GM12872 (cell line): Measurements from ENCODE around the gene ZSWIM1.

Experiments used
- CTCF ChIP-seq: IDR thresholded peaks from 3 replicates; pipeline ENCODE4 v1.5.1; 2011; ENCODE audit warnings: low read depth, mild to moderate bottlenecking, low read length, moderate library complexity; ENCODE audit not compliant: insufficient read depth

ZSWIM1 gene

GRCh38 chr20:45890985-45891983 is 10.3 kb downstream of the ZSWIM1 start, which contains the start of the genes CTSA and NEURL2:
TSS of gene CTSA (plus strand) at chr20:45891335. CDS start at chr20:45891569, 234 bp downstream.
TSS of gene NEURL2 (minus strand) at chr20:45891208. CDS start at chr20:45890991, 217 bp downstream.
- TF ChIP-seq CTCF, result no peak

DNA sequence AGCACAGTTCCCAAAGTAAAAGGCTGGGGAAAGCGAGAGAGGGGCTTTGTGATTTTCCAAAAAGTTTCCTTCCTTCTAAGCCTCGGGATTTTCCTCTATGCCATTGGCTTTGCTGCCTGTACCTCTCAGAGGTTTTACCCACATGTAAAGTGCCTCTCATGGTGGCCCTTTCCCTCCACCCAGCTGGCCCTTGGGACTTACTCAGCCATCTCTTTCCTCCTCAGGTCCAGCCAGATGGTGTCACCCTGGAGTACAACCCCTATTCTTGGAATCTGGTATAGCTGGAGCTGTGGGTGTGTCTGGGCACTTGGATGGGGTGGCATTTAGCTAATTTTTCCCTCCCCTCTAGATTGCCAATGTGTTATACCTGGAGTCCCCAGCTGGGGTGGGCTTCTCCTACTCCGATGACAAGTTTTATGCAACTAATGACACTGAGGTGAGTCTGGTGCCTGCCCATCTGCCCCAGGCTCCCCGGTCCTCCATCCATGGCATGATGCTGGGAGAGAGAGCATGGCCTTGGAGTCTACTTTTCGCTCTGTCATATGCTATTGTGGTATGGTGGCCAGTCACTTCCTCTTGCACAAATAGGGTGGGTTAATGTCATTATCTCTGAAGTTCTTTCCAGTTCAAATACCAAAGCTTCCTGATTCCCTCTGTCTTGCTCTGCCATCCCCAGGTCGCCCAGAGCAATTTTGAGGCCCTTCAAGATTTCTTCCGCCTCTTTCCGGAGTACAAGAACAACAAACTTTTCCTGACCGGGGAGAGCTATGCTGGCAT is 11.2 kb downstream of the ZSWIM1 start:
- TF ChIP-seq CTCF, result no peak

DNA sequence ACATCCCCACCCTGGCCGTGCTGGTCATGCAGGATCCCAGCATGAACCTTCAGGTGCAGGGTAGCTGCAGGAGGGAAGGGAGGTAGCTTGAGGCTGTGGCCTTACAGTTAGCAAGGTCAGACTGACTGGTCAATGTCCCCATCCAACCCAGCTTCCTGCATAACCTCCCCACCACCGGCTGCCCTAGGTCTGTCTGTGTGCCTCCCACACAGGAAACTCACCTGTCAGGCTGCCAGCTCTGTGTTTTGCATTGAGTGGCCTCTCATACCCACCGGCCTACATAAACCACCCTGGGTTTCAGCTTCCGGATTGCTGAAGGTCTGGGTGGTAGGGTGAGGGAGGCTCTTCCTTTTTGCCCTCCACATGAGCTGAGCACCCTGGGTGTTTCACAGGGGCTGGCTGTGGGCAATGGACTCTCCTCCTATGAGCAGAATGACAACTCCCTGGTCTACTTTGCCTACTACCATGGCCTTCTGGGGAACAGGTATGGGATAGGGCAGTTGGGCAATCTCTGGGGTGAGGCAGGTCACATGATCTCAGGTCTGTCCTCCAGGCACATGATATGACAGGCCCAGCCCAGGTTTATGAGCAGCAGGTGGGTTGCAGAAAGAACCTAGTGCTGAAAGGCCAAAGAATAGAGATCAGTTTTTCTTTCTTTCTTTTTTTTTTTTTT is 11.9 kb downstream of the ZSWIM1 start:
- TF ChIP-seq CTCF, result no peak

- no peak for TF ChIP-seq CTCF
Observed at GRCh38 chr20:45893831-45894230, 12.8 kb downstream of the ZSWIM1 start.

DNA sequence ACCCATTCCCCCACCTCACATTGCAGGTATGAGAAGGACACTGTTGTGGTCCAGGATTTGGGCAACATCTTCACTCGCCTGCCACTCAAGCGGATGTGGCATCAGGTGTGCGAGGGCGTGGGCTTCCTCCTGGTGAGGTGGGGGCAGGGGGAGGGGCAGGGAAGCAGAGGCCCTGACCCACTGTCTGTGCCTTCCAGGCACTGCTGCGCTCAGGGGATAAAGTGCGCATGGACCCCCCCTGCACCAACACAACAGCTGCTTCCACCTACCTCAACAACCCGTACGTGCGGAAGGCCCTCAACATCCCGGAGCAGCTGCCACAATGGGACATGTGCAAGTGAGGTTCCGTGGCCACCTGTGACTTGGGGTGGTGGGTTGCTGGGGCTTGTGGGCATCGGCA is 13.8 kb downstream of the ZSWIM1 start:
- no peak for TF ChIP-seq CTCF

DNA sequence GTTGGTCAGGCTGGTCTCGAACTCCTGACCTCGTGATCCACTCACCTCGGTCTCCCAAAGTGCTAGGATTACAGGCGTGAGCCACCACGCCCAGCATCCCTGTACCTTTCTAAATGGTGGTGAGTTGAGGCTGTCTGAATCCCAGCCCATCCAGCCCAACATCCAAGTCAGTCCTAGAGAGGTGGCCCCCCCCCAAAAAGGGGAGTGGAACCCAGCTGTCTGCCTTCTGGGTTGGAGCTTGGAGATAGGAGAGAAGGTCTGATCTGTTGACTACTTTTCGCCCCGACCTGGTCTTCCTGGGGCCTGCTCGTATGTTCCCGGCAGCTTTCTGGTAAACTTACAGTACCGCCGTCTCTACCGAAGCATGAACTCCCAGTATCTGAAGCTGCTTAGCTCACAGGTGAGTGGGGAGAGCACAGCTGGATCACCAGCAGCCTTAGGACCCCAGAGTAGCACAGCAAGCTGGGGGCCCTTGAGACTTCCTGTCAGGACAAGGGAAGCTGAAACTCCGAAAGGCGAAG is 15.7 kb downstream of the ZSWIM1 start:
- no peak for TF ChIP-seq CTCF
